DND-41 (cell line): ENCODE measurements around the gene KCNN2.

Source experiments
- ATAC-seq: fragments of 200-7000 bp; cut with Tn5 transposase; 3 replicates; pipeline ENCODE4 v1.9.1; 2021; ENCODE audit warnings: low read depth; ENCODE audit not compliant: insufficient read depth
- DNase-seq: peaks from one replicate; pipeline ENCODE4 v3.0.0-alpha.2; 2020
- H2AFZ ChIP-seq: 2 replicates; pipeline ENCODE4 v1.6.0; 2012; ENCODE audit warnings: low read depth, low read length
- H3K27ac ChIP-seq: 2 replicates; pipeline ENCODE4 v1.5.1; 2012; ENCODE audit warnings: low read length, inconsistent platforms
- H3K27me3 ChIP-seq: fragments of 200-600 bp; sonication (generic); 2 replicates; pipeline ENCODE4 v1.6.0; 2012; ENCODE audit warnings: low read length, mild to moderate bottlenecking, inconsistent platforms; ENCODE audit not compliant: insufficient read depth, poor library complexity
- H3K36me3 ChIP-seq: 2 replicates; pipeline ENCODE4 v1.5.1; 2012; ENCODE audit warnings: low read length, inconsistent platforms; ENCODE audit not compliant: insufficient read depth
- H3K4me1 ChIP-seq: 2 replicates; pipeline ENCODE4 v1.5.1; 2012; ENCODE audit warnings: mild to moderate bottlenecking, low read length; ENCODE audit not compliant: insufficient read depth
- H3K4me2 ChIP-seq: 2 replicates; pipeline ENCODE4 v1.6.0; 2012; ENCODE audit warnings: mild to moderate bottlenecking, moderate library complexity, low read length, inconsistent platforms; ENCODE audit not compliant: insufficient read depth
- H3K4me3 ChIP-seq, 2 experiments: fragments of 200-600 bp in 1 of 2; shearing (Covaris generic) in 1 of 2; 2 replicates each; pipeline ENCODE4 v1.5.1; 2012 to 2016; ENCODE audit warnings: inconsistent platforms in 2 of 2, low read length in 2 of 2, mild to moderate bottlenecking in 2 of 2, low read depth in 1 of 2, moderate library complexity in 1 of 2
- H3K79me2 ChIP-seq: 2 replicates; pipeline ENCODE4 v1.6.0; 2012; ENCODE audit warnings: low read length, inconsistent platforms; ENCODE audit not compliant: insufficient read depth
- H3K9ac ChIP-seq: 2 replicates; pipeline ENCODE4 v1.6.0; 2012; ENCODE audit warnings: low read depth, mild to moderate bottlenecking, inconsistent platforms, low read length, moderate library complexity
- H3K9me3 ChIP-seq: 2 replicates; pipeline ENCODE4 v1.5.1; 2012; ENCODE audit warnings: low read length, moderate library complexity, mild to moderate bottlenecking, inconsistent platforms; ENCODE audit not compliant: insufficient read depth, severe bottlenecking
- H4K20me1 ChIP-seq: 2 replicates; pipeline ENCODE4 v1.6.0; 2012; ENCODE audit warnings: low read length; ENCODE audit not compliant: insufficient read depth
- CTCF ChIP-seq: IDR thresholded peaks from 2 replicates; pipeline ENCODE4 v1.5.1; 2012; ENCODE audit warnings: borderline replicate concordance, low read length, moderate library complexity, mild to moderate bottlenecking; ENCODE audit not compliant: poor library complexity, severe bottlenecking; ENCODE audit errors: extremely low read depth
- EZH2 ChIP-seq: IDR thresholded peaks from 3 replicates; pipeline ENCODE4 v1.6.1; 2012; ENCODE audit warnings: borderline replicate concordance, low read depth, mild to moderate bottlenecking, moderate library complexity, low read length, inconsistent platforms; ENCODE audit not compliant: severe bottlenecking

The KCNN2 gene

GRCh38 chr5:114361724-114362196 lies at the start of gene KCNN2:
TSS of gene KCNN2 (plus strand) at chr5:114362070. CDS start at chr5:114362140, 70 bp downstream.
- Histone ChIP-seq H3K27ac (no peak within 1 kb of the TSS), H4K20me1 (no peaks in the 10 kb centered on the region), H3K9me3 (peaks cover 19% of the 10 kb centered on the region), H2AFZ (no peak within 1 kb of the TSS), H3K4me3 (no peak within 1 kb of the TSS), H3K79me2 (no peaks in the 10 kb centered on the region), H3K4me1 (no peaks in the 10 kb centered on the region), H3K27me3 (no peaks in the 10 kb centered on the region), H3K4me2 (no peak within 1 kb of the TSS), H3K36me3 (no peaks in the 10 kb centered on the region), H3K9ac (no peak within 1 kb of the TSS)
- TF ChIP-seq CTCF = no peak
- TF ChIP-seq EZH2 = no peak
- ATAC-seq (no peak), DNase-seq (no peak)

DNA sequence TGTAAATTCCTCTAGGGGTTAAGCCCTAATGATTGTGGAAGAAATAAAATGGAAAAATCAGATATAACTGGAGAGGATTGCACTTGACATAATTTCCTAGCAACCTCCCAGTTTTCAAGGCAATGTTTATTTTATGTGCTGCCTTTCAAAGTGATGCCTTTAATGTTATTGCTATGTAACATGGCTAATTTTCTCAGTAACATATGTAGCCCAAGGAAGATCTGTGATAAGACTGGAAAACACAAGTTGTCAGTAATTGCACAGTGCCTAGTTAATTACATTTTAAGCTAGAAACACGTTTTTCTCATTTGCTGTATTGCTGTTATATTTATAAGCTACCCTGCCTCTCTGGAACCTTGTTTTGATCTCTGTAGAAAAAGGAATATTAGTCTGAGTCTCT lies 49.2 kb upstream of the KCNN2 start:
- Histone ChIP-seq H3K9me3 (no peaks in the 10 kb centered on the region), H3K27me3 (no peaks in the 10 kb centered on the region), H3K36me3 (no peaks in the 10 kb centered on the region), H2AFZ (no peak overlapping the region), H3K4me2 (no peak overlapping the region), H3K27ac (no peak overlapping the region), H3K4me1 (no peaks in the 10 kb centered on the region), H3K79me2 (no peaks in the 10 kb centered on the region), H3K4me3 (no peak overlapping the region), H4K20me1 (no peaks in the 10 kb centered on the region), H3K9ac (no peak overlapping the region)
- no peak for TF ChIP-seq CTCF
- TF ChIP-seq EZH2 = no peak
- no peak for ATAC-seq
- DNase-seq = no peak

- no peak for DNase-seq
- H3K9ac ChIP-seq = no peak overlapping the region
- no peaks in the 10 kb centered on the region for H3K36me3 ChIP-seq
- no peak for ATAC-seq
- no peaks in the 10 kb centered on the region for H3K79me2 ChIP-seq
- no peaks in the 10 kb centered on the region for H3K27me3 ChIP-seq
- no peak overlapping the region for H2AFZ ChIP-seq
- H3K27ac ChIP-seq = no peak overlapping the region
- H3K4me2 ChIP-seq = no peak overlapping the region
- no peaks in the 10 kb centered on the region for H3K4me1 ChIP-seq
- TF ChIP-seq CTCF = no peak
- no peak for TF ChIP-seq EZH2
- H3K9me3 ChIP-seq = no peaks in the 10 kb centered on the region
- H4K20me1 ChIP-seq = no peaks in the 10 kb centered on the region
- H3K4me3 ChIP-seq = no peak overlapping the region
Measured at GRCh38 chr5:114314061-114314460, 47.8 kb upstream of the KCNN2 start.

DNA sequence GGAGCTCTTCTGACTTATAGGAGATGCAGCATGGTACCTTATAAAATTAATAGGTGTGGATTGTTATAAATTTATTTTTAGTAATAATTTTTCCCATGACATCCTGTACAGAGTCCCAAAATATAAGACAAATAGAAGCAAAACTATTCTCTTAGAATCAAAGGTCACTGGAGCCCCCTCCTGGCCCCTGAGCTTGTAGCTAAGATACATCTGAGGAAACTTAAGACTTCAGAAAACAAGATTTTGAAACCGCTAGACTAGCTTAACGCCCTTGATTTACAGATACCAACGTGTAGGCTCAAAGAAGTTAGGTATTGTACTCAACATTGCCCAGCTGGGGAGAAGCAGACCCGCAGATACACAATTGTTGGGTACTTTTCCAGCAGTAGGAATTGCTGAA lies 45.7 kb upstream of the KCNN2 start:
- H3K79me2 ChIP-seq = no peaks in the 10 kb centered on the region
- peak; percentile 4 for TF ChIP-seq CTCF
- TF ChIP-seq EZH2 = no peak
- no peak overlapping the region for H3K9ac ChIP-seq
- no peak overlapping the region for H3K4me3 ChIP-seq
- H4K20me1 ChIP-seq = no peaks in the 10 kb centered on the region
- H3K4me2 ChIP-seq = no peak overlapping the region
- no peaks in the 10 kb centered on the region for H3K36me3 ChIP-seq
- no peak overlapping the region for H3K27ac ChIP-seq
- no peak overlapping the region for H2AFZ ChIP-seq
- H3K9me3 ChIP-seq = no peaks in the 10 kb centered on the region
- ATAC-seq = no peak
- no peaks in the 10 kb centered on the region for H3K4me1 ChIP-seq
- no peaks in the 10 kb centered on the region for H3K27me3 ChIP-seq
- DNase-seq = no peak
